OCI-LY1 (cell line): ENCODE results near the gene RAD51D.

Experiments used
- H2AFZ ChIP-seq: fragments of 200-600 bp; sonication (generic), shearing (Covaris generic); 2 replicates; pipeline ENCODE4 v1.6.0; 2014; ENCODE audit warnings: antibody characterized with exemption, mild to moderate bottlenecking, low read length
- H3F3A ChIP-seq: fragments of 200-600 bp; sonication (generic), shearing (Covaris generic); 2 replicates; pipeline ENCODE4 v1.6.0; 2014; ENCODE audit warnings: mild to moderate bottlenecking, antibody characterized with exemption, low read length, moderate library complexity; ENCODE audit not compliant: insufficient read depth
- H3K27ac ChIP-seq: fragments of 200-600 bp; sonication (generic); 2 replicates; pipeline ENCODE4 v1.5.1; 2014; ENCODE audit warnings: low read length, mixed run types, mild to moderate bottlenecking, low read depth; ENCODE audit not compliant: poor library complexity, severe bottlenecking
- H3K27me3 ChIP-seq: fragments of 200-600 bp; sonication (generic); 2 replicates; pipeline ENCODE4 v1.6.0; 2014; ENCODE audit warnings: antibody characterized with exemption, mild to moderate bottlenecking, low read length, moderate library complexity; ENCODE audit not compliant: insufficient read depth
- H3K36me3 ChIP-seq: fragments of 200-600 bp; sonication (generic); 2 replicates; pipeline ENCODE4 v1.6.1; 2014; ENCODE audit warnings: mild to moderate bottlenecking, antibody characterized with exemption, low read length, moderate library complexity, mixed read lengths; ENCODE audit not compliant: insufficient read depth
- H3K4me1 ChIP-seq: fragments of 200-600 bp; sonication (generic); 2 replicates; pipeline ENCODE4 v1.5.1; 2014; ENCODE audit warnings: mild to moderate bottlenecking, low read length, moderate library complexity; ENCODE audit not compliant: insufficient read depth, severe bottlenecking
- H3K4me2 ChIP-seq: fragments of 200-600 bp; sonication (generic), shearing (Covaris generic); 2 replicates; pipeline ENCODE4 v1.6.1; 2014; ENCODE audit warnings: low read length
- H3K4me3 ChIP-seq: fragments of 200-600 bp; sonication (generic); 2 replicates; pipeline ENCODE4 v1.5.1; 2014; ENCODE audit warnings: low read length, low read depth, mild to moderate bottlenecking, mixed read lengths; ENCODE audit not compliant: poor library complexity, severe bottlenecking
- H3K79me2 ChIP-seq: fragments of 200-600 bp; shearing (Covaris generic); 2 replicates; pipeline ENCODE4 v1.6.1; 2016; ENCODE audit warnings: mixed run types, low read length, mixed read lengths; ENCODE audit not compliant: insufficient read depth
- H3K9ac ChIP-seq: fragments of 200-600 bp; sonication (generic), shearing (Covaris generic); 2 replicates; pipeline ENCODE4 v1.6.1; 2014; ENCODE audit warnings: mild to moderate bottlenecking, low read length, mixed read lengths
- H3K9me2 ChIP-seq: fragments of 200-600 bp; sonication (generic), shearing (Covaris generic); 2 replicates; pipeline ENCODE4 v1.6.1; 2014; ENCODE audit warnings: low read depth, mild to moderate bottlenecking, low read length, mixed read lengths
- H3K9me3 ChIP-seq: fragments of 200-600 bp; shearing (Covaris generic); 2 replicates; pipeline ENCODE4 v1.6.1; 2014; ENCODE audit warnings: low read length, mixed read lengths
- H4K20me1 ChIP-seq: fragments of 200-600 bp; sonication (generic), shearing (Covaris generic); 2 replicates; pipeline ENCODE4 v1.6.0; 2016; ENCODE audit warnings: mild to moderate bottlenecking, low read length; ENCODE audit not compliant: insufficient read depth
- CTCF ChIP-seq: fragments of 200-600 bp; sonication (generic), shearing (Covaris generic); IDR thresholded peaks from 2 replicates; pipeline ENCODE4 v1.5.1; 2017; ENCODE audit warnings: mild to moderate bottlenecking, antibody characterized with exemption, low read length, moderate library complexity, mixed read lengths
- EZH2 ChIP-seq: fragments of 200-600 bp; sonication (generic), shearing (Covaris generic); IDR thresholded peaks from 2 replicates; pipeline ENCODE4 v1.8.0; 2017; ENCODE audit warnings: borderline replicate concordance, mixed run types, mild to moderate bottlenecking, antibody characterized with exemption, low read length, moderate library complexity, mixed read lengths

Gene RAD51D

GRCh38 chr17:35142467-35142796 lies 22.8 kb upstream of the RAD51D start:
- H2AFZ ChIP-seq, result no peak overlapping the region
- no peak overlapping the region; the same call in 1 of the 2 replicates for H3K9ac ChIP-seq
- no peaks in the 10 kb centered on the region for H3F3A ChIP-seq
- peaks cover 26% of the 10 kb centered on the region for H3K36me3 ChIP-seq
- TF ChIP-seq EZH2 (no peak), CTCF (no peak)
- no peaks in the 10 kb centered on the region for H4K20me1 ChIP-seq
- H3K9me3 ChIP-seq, result no peaks in the 10 kb centered on the region
- H3K79me2 ChIP-seq, result peaks cover 11% of the 10 kb centered on the region
- H3K4me3 ChIP-seq, result peak overlapping the region; percentile 100
- H3K4me2 ChIP-seq, result peak overlapping the region; percentile 12; the same call in 1 of the 2 replicates
- H3K9me2 ChIP-seq, result no peaks in the 10 kb centered on the region
- H3K4me1 ChIP-seq, result peaks cover 8% of the 10 kb centered on the region
- H3K27ac ChIP-seq, result no peak overlapping the region
- no peaks in the 10 kb centered on the region for H3K27me3 ChIP-seq

- H2AFZ ChIP-seq, result peak within 1 kb of the TSS; percentile 33; the same call in 1 of the 2 replicates
- peak within 1 kb of the TSS; percentile 100 for H3K4me3 ChIP-seq
- H3F3A ChIP-seq, result no peaks in the 10 kb centered on the region
- H4K20me1 ChIP-seq, result no peaks in the 10 kb centered on the region
- no peak within 1 kb of the TSS for H3K27ac ChIP-seq
- peaks cover 11% of the 10 kb centered on the region for H3K79me2 ChIP-seq
- TF ChIP-seq CTCF, result peak; percentile 81
- TF ChIP-seq EZH2, result no peak
- H3K4me1 ChIP-seq, result peaks cover 8% of the 10 kb centered on the region
- H3K9me3 ChIP-seq, result no peaks in the 10 kb centered on the region
- no peaks in the 10 kb centered on the region for H3K27me3 ChIP-seq
- peaks cover 32% of the 10 kb centered on the region for H3K36me3 ChIP-seq
- peak within 1 kb of the TSS; percentile 85 for H3K4me2 ChIP-seq
- H3K9ac ChIP-seq, result peak within 1 kb of the TSS; percentile 99
- no peaks in the 10 kb centered on the region for H3K9me2 ChIP-seq
Observed at GRCh38 chr17:35141681-35142466, 22.2 kb upstream of the RAD51D start, which contains the start of gene NLE1. Gene NLE1 (minus strand): TSS chr17:35142303. CDS start chr17:35142275, 28 bp downstream.

GRCh38 chr17:35138218-35138617 lies 18.6 kb upstream of the RAD51D start:
- Histone ChIP-seq H3K4me1 (peaks cover 8% of the 10 kb centered on the region), H3F3A (no peaks in the 10 kb centered on the region), H3K79me2 (peaks cover 11% of the 10 kb centered on the region), H3K9ac (no peak overlapping the region), H3K4me3 (no peak overlapping the region), H2AFZ (no peak overlapping the region), H3K36me3 (peaks cover 68% of the 10 kb centered on the region), H3K9me3 (no peaks in the 10 kb centered on the region), H3K27ac (no peak overlapping the region), H4K20me1 (no peaks in the 10 kb centered on the region), H3K9me2 (no peaks in the 10 kb centered on the region), H3K4me2 (no peak overlapping the region), H3K27me3 (no peaks in the 10 kb centered on the region)
- TF ChIP-seq EZH2, result no peak
- TF ChIP-seq CTCF, result no peak
